Middle frontal gyrus (tissue), 1 donor: ENCODE data around the gene VPS26C.

ENCODE experiments used
- DNase-seq: peaks from one replicate; pipeline ENCODE4 v3.0.0-alpha.2; 2015; ENCODE audit warnings: low spot score; ENCODE audit errors: extremely low spot score

VPS26C gene

GRCh38 chr21:37266515-37267221, 466 bp downstream of the VPS26C start:
- DNase-seq = no peak

GRCh38 chr21:37264808-37265207, 2.3 kb downstream of the VPS26C start:
- no peak for DNase-seq

- DNase-seq = no peak
Observed at GRCh38 chr21:37263827-37264600, 3.1 kb downstream of the VPS26C start.

- no peak for DNase-seq
Observed at GRCh38 chr21:37259426-37259825, 7.7 kb downstream of the VPS26C start.

- no peak for DNase-seq
Observed at GRCh38 chr21:37257967-37258877, 8.9 kb downstream of the VPS26C start.

GRCh38 chr21:37257511-37257966, 9.6 kb downstream of the VPS26C start:
- no peak for DNase-seq

- DNase-seq = no peak
Observed at GRCh38 chr21:37253991-37254390, 13.1 kb downstream of the VPS26C start.

- no peak for DNase-seq
Observed at GRCh38 chr21:37251294-37251634, 15.9 kb downstream of the VPS26C start.

GRCh38 chr21:37249112-37249904, 17.8 kb downstream of the VPS26C start:
- no peak for DNase-seq

- DNase-seq = no peak
Observed at GRCh38 chr21:37248298-37248697, 18.8 kb downstream of the VPS26C start.

GRCh38 chr21:37245151-37245550, 22.0 kb downstream of the VPS26C start:
- no peak for DNase-seq

GRCh38 chr21:37244501-37245095, 22.5 kb downstream of the VPS26C start:
- DNase-seq = no peak

- no peak for DNase-seq
Observed at GRCh38 chr21:37243961-37244360, 23.2 kb downstream of the VPS26C start.

GRCh38 chr21:37241426-37241825, 25.7 kb downstream of the VPS26C start:
- no peak for DNase-seq

- DNase-seq = no peak
Observed at GRCh38 chr21:37240978-37241377, 26.2 kb downstream of the VPS26C start.

GRCh38 chr21:37237764-37238163, 29.4 kb downstream of the VPS26C start:
- DNase-seq = no peak

- DNase-seq = no peak
Observed at GRCh38 chr21:37237346-37237745, 29.8 kb downstream of the VPS26C start.

GRCh38 chr21:37233551-37234146, 33.5 kb downstream of the VPS26C start:
- no peak for DNase-seq

- DNase-seq = no peak
Observed at GRCh38 chr21:37232274-37233018, 34.7 kb downstream of the VPS26C start.
